ENCODE results near the gene PEX26.
"Not testable (repeated sequence)": the region's sequence is repeated elsewhere in the genome, so short reads cannot be mapped to it uniquely, and the experiment has no call there.

The PEX26 gene

GRCh38 chr22:18048041-18048440 is 29.7 kb upstream of the PEX26 start:
- H3K4me3 ChIP-seq (replicated peaks in 1 of 2; ENCODE audit: low read depth in 2 of 2, low read length in 2 of 2) = no peak overlapping the region

GRCh38 chr22:18048441-18048898 is 29.3 kb upstream of the PEX26 start:
- TF ChIP-seq CTCF (IDR thresholded peaks at IDR 0.05; ENCODE audit: low read depth, low read length) = no peak
- DNase-seq (ENCODE audit: low read depth in 2 of 2) = peak in 1 of 2 donors; percentile 20
- H3K4me3 ChIP-seq (replicated peaks in 1 of 2; ENCODE audit: low read depth in 2 of 2, low read length in 2 of 2) = no peak overlapping the region

More at GRCh38 chr22:18048041-18048440, 29.7 kb upstream of the PEX26 start:
- DNase-seq (ENCODE audit: low read depth in 2 of 2) = no peak
- no peak for TF ChIP-seq CTCF (IDR thresholded peaks at IDR 0.05; ENCODE audit: low read depth, low read length)

- TF ChIP-seq CTCF (IDR thresholded peaks at IDR 0.05; ENCODE audit: low read depth, low read length) = no peak
- no peak for DNase-seq (ENCODE audit: low read depth in 2 of 2)
- H3K4me3 ChIP-seq (replicated peaks in 1 of 2; ENCODE audit: low read depth in 2 of 2, low read length in 2 of 2) = no peak overlapping the region
These were observed 27.7 kb upstream of the PEX26 start for GRCh38 chr22:18050065-18050464.

- DNase-seq (ENCODE audit: low read depth in 2 of 2); H3K4me3 ChIP-seq (replicated peaks in 1 of 2; ENCODE audit: low read depth in 2 of 2, low read length in 2 of 2): not testable (repeated sequence)
These were observed 26.7 kb upstream of the PEX26 start for GRCh38 chr22:18051113-18051512.

GRCh38 chr22:18053216-18053946 is 24.4 kb upstream of the PEX26 start:
- not testable (repeated sequence) for DNase-seq (ENCODE audit: low read depth in 2 of 2)

GRCh38 chr22:18055619-18056160 is 22.1 kb upstream of the PEX26 start:
- no peak overlapping the region for H3K4me3 ChIP-seq (replicated peaks in 1 of 2; ENCODE audit: low read depth in 2 of 2, low read length in 2 of 2)
- no peak for DNase-seq (ENCODE audit: low read depth in 2 of 2)
- TF ChIP-seq CTCF (IDR thresholded peaks at IDR 0.05; ENCODE audit: low read depth, low read length) = no peak

More at GRCh38 chr22:18053216-18053946, 24.4 kb upstream of the PEX26 start:
- H3K4me3 ChIP-seq (replicated peaks in 1 of 2; ENCODE audit: low read depth in 2 of 2, low read length in 2 of 2) = not testable (repeated sequence)

GRCh38 chr22:18056161-18056666 is 21.6 kb upstream of the PEX26 start:
- no peak for TF ChIP-seq CTCF (IDR thresholded peaks at IDR 0.05; ENCODE audit: low read depth, low read length)
- no peak overlapping the region for H3K4me3 ChIP-seq (replicated peaks in 1 of 2; ENCODE audit: low read depth in 2 of 2, low read length in 2 of 2)
- peak; percentile 40 to 63 for DNase-seq (ENCODE audit: low read depth in 2 of 2)

Measured in cardiac fibroblast (primary cell).